Measurements from ENCODE around the gene NRP1. TPM values are rescaled to one million over a fixed set of nuclear protein-coding genes. Genes with fewer than 3 reads are reported as not detected.

Gene NRP1
- polyA plus RNA-seq, 1 of the 3 experiments (the other 2 are of a cell fraction): 129 TPM

GRCh38 chr10:33334805-33335550 lies 511 bp upstream of the NRP1 start (continued):
- TF ChIP-seq REST (IDR thresholded peaks at IDR 0.05; ENCODE audit: low read depth, low read length) (no peak), JUND (IDR thresholded peaks at IDR 0.05) (no peak), POLR2AphosphoS5 (IDR thresholded peaks at IDR 0.05; ENCODE audit: low read depth, low read length) (peak; percentile 4), FOXJ3 (CRISPR knock-in tag; IDR thresholded peaks at IDR 0.05) (no peak), RAD21 (IDR thresholded peaks at IDR 0.05; ENCODE audit: low read length) (peak; percentile 56), GABPA (IDR thresholded peaks at IDR 0.05; ENCODE audit: low read depth) (no peak), MXI1 (IDR thresholded peaks at IDR 0.05; ENCODE audit: low read depth, low read length) (0 out of 2 replicates have a peak, but pooled peaks have one; percentile 31), IRF3 (IDR thresholded peaks at IDR 0.05; ENCODE audit: low read depth, low read length) (no peak), MEF2A (IDR thresholded peaks at IDR 0.05; ENCODE audit: borderline replicate concordance, low read depth) (no peak), YY1 (IDR thresholded peaks at IDR 0.05; ENCODE audit: low read depth) (no peak), SMC3 (IDR thresholded peaks at IDR 0.05; ENCODE audit: low read depth, low read length) (peak; percentile 42; the same call in 1 of the 2 replicates), RCOR1 (IDR thresholded peaks at IDR 0.05; ENCODE audit: low read length) (no peak), GATA2 (CRISPR knock-in tag; IDR thresholded peaks at IDR 0.05) (peak; percentile 14; the same call in 1 of the 2 replicates), FOXM1 (IDR thresholded peaks at IDR 0.05; ENCODE audit: low read depth) (no peak), SIN3A (IDR thresholded peaks at IDR 0.05; ENCODE audit: borderline replicate concordance, low read depth, low read length) (peak; percentile 20; the same call in 1 of the 2 replicates), USF2 (IDR thresholded peaks at IDR 0.05; ENCODE audit: borderline replicate concordance, low read depth, low read length) (no peak), ZBTB33 (IDR thresholded peaks at IDR 0.05; ENCODE audit: borderline replicate concordance, low read depth) (no peak), TCF12 (IDR thresholded peaks at IDR 0.05) (no peak)

All from SK-N-SH (cell line).